ENCODE results near the gene EAPP.
"Not testable (repeated sequence)": the region's sequence is repeated elsewhere in the genome, so short reads cannot be mapped to it uniquely, and the experiment has no call there.

The EAPP gene

DNA sequence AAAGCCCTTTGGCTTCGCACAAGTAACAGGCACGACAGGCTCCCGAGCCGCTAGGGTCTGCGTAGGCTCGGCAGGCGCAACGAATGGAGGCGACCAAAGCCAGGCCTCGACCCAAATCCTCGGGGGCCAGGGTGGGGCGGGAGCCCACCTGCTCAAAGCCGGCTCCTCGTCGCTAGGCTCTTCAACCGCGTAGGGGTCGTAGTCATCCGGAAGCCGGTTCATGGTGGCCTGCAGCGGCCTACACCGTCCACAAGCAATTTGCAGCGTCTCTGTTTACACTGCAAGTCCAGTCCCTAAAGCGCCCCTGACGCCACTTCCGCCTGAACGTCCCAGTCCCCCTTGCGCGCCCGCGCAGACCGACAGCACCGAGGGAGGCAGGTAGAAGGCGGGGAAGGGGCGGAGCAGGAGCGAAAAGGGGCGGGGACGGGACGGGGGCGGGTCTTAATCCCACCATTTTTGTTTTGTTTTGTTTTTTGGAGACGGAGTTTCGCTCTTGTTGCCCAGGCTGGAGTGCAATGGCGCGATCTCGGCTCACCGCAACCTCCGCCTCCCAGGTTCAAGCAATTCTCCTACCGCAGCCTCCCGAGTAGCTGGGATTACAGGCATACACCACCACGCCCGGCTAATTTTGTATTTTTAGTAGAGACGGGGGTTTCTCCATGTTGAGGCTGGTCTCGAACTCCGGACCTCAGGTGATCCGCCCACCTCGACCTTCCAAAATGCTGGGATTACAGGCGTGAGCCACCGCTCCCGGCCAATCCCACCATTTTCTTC lies at the start of gene EAPP:
Gene EAPP, minus strand, starts transcription at position 295 of the 774 bp plus-strand sequence. Its CDS starts 73 bp downstream, at position 222.
- peaks cover 4 to 9% of the 10 kb centered on the region in 2 donors for H3K36me3 ChIP-seq (ENCODE audit: control insufficient read depth in 2 of 2, insufficient read depth in 2 of 2, low read length in 2 of 2)
- H3K9ac ChIP-seq (ENCODE audit: low read depth in 1 of 2, low read length in 2 of 2), result peak within 1 kb of the TSS; percentile 97
- H3K4me1 ChIP-seq (ENCODE audit: control insufficient read depth in 2 of 2, insufficient read depth in 2 of 2, low read length in 2 of 2), result peaks cover 13% of the 10 kb centered on the region in 2 donors
- no peaks in the 10 kb centered on the region for H3K27me3 ChIP-seq (ENCODE audit: control insufficient read depth in 2 of 2, insufficient read depth in 2 of 2, low read length in 2 of 2)
- H3K4me3 ChIP-seq (ENCODE audit: low read length in 2 of 2), result peak within 1 kb of the TSS; percentile 91
- H3K27ac ChIP-seq (ENCODE audit: low read depth in 2 of 2, low read length in 2 of 2), result peak within 1 kb of the TSS; percentile 92 to 96
- no peaks in the 10 kb centered on the region for H3K9me3 ChIP-seq (ENCODE audit: control insufficient read depth in 2 of 2, low read length in 2 of 2)

- Histone ChIP-seq H3K27ac (ENCODE audit: low read depth in 2 of 2, low read length in 2 of 2) (no peak overlapping the region), H3K4me1 (ENCODE audit: control insufficient read depth in 2 of 2, insufficient read depth in 2 of 2, low read length in 2 of 2) (no peaks in the 10 kb centered on the region), H3K9me3 (ENCODE audit: control insufficient read depth in 2 of 2, low read length in 2 of 2) (no peaks in the 10 kb centered on the region), H3K4me3 (ENCODE audit: low read length in 2 of 2) (no peak overlapping the region), H3K27me3 (ENCODE audit: control insufficient read depth in 2 of 2, insufficient read depth in 2 of 2, low read length in 2 of 2) (no peaks in the 10 kb centered on the region), H3K9ac (ENCODE audit: low read depth in 1 of 2, low read length in 2 of 2) (no peak overlapping the region), H3K36me3 (ENCODE audit: control insufficient read depth in 2 of 2, insufficient read depth in 2 of 2, low read length in 2 of 2) (peaks cover 38 to 57% of the 10 kb centered on the region in 2 donors)
Observed at GRCh38 chr14:34583525-34583924, 44.0 kb upstream of the EAPP start.

DNA sequence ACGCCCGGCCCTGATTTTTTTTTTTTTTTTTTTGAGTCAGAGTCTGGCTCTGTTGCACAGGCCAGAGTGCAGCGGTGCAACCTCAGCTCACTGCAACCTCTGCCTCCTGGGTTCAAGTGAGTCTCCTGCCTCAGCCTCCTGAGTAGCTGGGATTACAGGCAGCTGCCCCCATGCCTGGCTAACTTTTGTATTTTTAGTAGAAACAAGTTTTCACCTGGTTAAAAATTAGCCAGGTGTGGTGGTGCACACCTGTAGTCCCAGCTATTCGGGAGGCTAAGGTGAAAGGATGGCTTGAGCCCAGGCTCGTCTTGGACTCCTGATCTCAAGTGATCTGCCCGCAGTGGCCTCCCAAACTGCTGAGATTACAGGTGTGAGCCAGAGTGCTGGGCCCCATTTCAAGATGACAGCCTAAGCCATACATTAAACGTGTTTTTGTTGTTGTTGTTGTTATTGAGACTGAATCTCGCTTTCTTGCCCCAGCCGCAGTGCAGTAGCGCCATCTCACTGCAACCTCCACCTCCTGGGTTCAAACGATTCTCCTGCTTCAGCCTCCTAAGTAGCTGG lies 42.7 kb upstream of the EAPP start:
- H3K4me1 ChIP-seq (ENCODE audit: control insufficient read depth in 2 of 2, insufficient read depth in 2 of 2, low read length in 2 of 2), result no peaks in the 10 kb centered on the region
- H3K27ac ChIP-seq (ENCODE audit: low read depth in 2 of 2, low read length in 2 of 2), result no peak overlapping the region
- H3K27me3 ChIP-seq (ENCODE audit: control insufficient read depth in 2 of 2, insufficient read depth in 2 of 2, low read length in 2 of 2), result no peaks in the 10 kb centered on the region
- peaks cover 35 to 53% of the 10 kb centered on the region in 2 donors for H3K36me3 ChIP-seq (ENCODE audit: control insufficient read depth in 2 of 2, insufficient read depth in 2 of 2, low read length in 2 of 2)
- no peak overlapping the region for H3K9ac ChIP-seq (ENCODE audit: low read depth in 1 of 2, low read length in 2 of 2)
- no peak overlapping the region for H3K4me3 ChIP-seq (ENCODE audit: low read length in 2 of 2)
- no peaks in the 10 kb centered on the region for H3K9me3 ChIP-seq (ENCODE audit: control insufficient read depth in 2 of 2, low read length in 2 of 2)

- H3K27me3 ChIP-seq (ENCODE audit: control insufficient read depth in 2 of 2, insufficient read depth in 2 of 2, low read length in 2 of 2), result no peaks in the 10 kb centered on the region
- H3K4me1 ChIP-seq (ENCODE audit: control insufficient read depth in 2 of 2, insufficient read depth in 2 of 2, low read length in 2 of 2), result no peaks in the 10 kb centered on the region
- no peak overlapping the region for H3K27ac ChIP-seq (ENCODE audit: low read depth in 2 of 2, low read length in 2 of 2)
- H3K4me3 ChIP-seq (ENCODE audit: low read length in 2 of 2), result no peak overlapping the region
- H3K9ac ChIP-seq (ENCODE audit: low read depth in 1 of 2, low read length in 2 of 2), result no peak overlapping the region
- no peaks in the 10 kb centered on the region for H3K9me3 ChIP-seq (ENCODE audit: control insufficient read depth in 2 of 2, low read length in 2 of 2)
- peaks cover 28 to 45% of the 10 kb centered on the region in 2 donors for H3K36me3 ChIP-seq (ENCODE audit: control insufficient read depth in 2 of 2, insufficient read depth in 2 of 2, low read length in 2 of 2)
Observed at GRCh38 chr14:34580381-34580780, 40.9 kb upstream of the EAPP start.

- Histone ChIP-seq H3K9ac (ENCODE audit: low read depth in 1 of 2, low read length in 2 of 2) (no peak overlapping the region), H3K27me3 (ENCODE audit: control insufficient read depth in 2 of 2, insufficient read depth in 2 of 2, low read length in 2 of 2) (no peaks in the 10 kb centered on the region), H3K4me1 (ENCODE audit: control insufficient read depth in 2 of 2, insufficient read depth in 2 of 2, low read length in 2 of 2) (no peaks in the 10 kb centered on the region), H3K9me3 (ENCODE audit: control insufficient read depth in 2 of 2, low read length in 2 of 2) (no peaks in the 10 kb centered on the region), H3K36me3 (ENCODE audit: control insufficient read depth in 2 of 2, insufficient read depth in 2 of 2, low read length in 2 of 2) (peaks cover 30 to 44% of the 10 kb centered on the region in 2 donors), H3K4me3 (ENCODE audit: low read length in 2 of 2) (no peak overlapping the region), H3K27ac (ENCODE audit: low read depth in 2 of 2, low read length in 2 of 2) (no peak overlapping the region)
Observed at GRCh38 chr14:34571771-34572170, 32.3 kb upstream of the EAPP start.

- H3K27ac ChIP-seq (ENCODE audit: low read depth in 2 of 2, low read length in 2 of 2), result no peak overlapping the region
- H3K9ac ChIP-seq (ENCODE audit: low read depth in 1 of 2, low read length in 2 of 2), result no peak overlapping the region
- H3K4me3 ChIP-seq (ENCODE audit: low read length in 2 of 2), result no peak overlapping the region
- no peaks in the 10 kb centered on the region for H3K4me1 ChIP-seq (ENCODE audit: control insufficient read depth in 2 of 2, insufficient read depth in 2 of 2, low read length in 2 of 2)
- H3K9me3 ChIP-seq (ENCODE audit: control insufficient read depth in 2 of 2, low read length in 2 of 2), result no peaks in the 10 kb centered on the region
- peaks cover 36 to 47% of the 10 kb centered on the region in 2 donors for H3K36me3 ChIP-seq (ENCODE audit: control insufficient read depth in 2 of 2, insufficient read depth in 2 of 2, low read length in 2 of 2)
- no peaks in the 10 kb centered on the region for H3K27me3 ChIP-seq (ENCODE audit: control insufficient read depth in 2 of 2, insufficient read depth in 2 of 2, low read length in 2 of 2)
Observed at GRCh38 chr14:34569750-34570149, 30.2 kb upstream of the EAPP start.

DNA sequence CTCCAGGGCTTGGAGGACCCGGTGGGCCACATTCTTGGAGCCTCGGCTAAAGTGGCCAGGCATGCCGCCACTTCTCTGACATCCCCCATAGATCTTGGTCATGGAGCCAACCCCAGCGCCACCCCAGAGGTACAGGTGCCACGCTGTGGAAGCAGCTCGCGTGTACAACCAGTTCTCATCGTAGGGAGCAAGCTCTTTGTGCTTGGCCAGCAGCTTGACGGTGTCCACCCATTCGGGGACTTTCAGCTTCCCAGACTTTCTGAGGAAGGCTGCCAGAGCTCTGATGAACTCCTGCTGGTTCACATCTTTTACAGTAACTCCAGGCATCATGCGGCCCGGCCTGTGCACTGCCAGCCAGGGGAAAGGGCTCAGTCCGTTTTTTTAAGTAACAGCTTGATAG lies 29.3 kb upstream of the EAPP start:
- H3K27me3 ChIP-seq (ENCODE audit: control insufficient read depth in 2 of 2, insufficient read depth in 2 of 2, low read length in 2 of 2), result no peaks in the 10 kb centered on the region
- H3K27ac ChIP-seq (ENCODE audit: low read depth in 2 of 2, low read length in 2 of 2), result no peak overlapping the region
- H3K9me3 ChIP-seq (ENCODE audit: control insufficient read depth in 2 of 2, low read length in 2 of 2), result no peaks in the 10 kb centered on the region
- no peaks in the 10 kb centered on the region for H3K4me1 ChIP-seq (ENCODE audit: control insufficient read depth in 2 of 2, insufficient read depth in 2 of 2, low read length in 2 of 2)
- peaks cover 37 to 46% of the 10 kb centered on the region in 2 donors for H3K36me3 ChIP-seq (ENCODE audit: control insufficient read depth in 2 of 2, insufficient read depth in 2 of 2, low read length in 2 of 2)
- H3K4me3 ChIP-seq (ENCODE audit: low read length in 2 of 2), result no peak overlapping the region
- H3K9ac ChIP-seq (ENCODE audit: low read depth in 1 of 2, low read length in 2 of 2), result no peak overlapping the region

- Histone ChIP-seq H3K27me3 (ENCODE audit: control insufficient read depth in 2 of 2, insufficient read depth in 2 of 2, low read length in 2 of 2) (no peaks in the 10 kb centered on the region), H3K4me1 (ENCODE audit: control insufficient read depth in 2 of 2, insufficient read depth in 2 of 2, low read length in 2 of 2) (no peaks in the 10 kb centered on the region), H3K4me3 (ENCODE audit: low read length in 2 of 2) (no peak overlapping the region), H3K36me3 (ENCODE audit: control insufficient read depth in 2 of 2, insufficient read depth in 2 of 2, low read length in 2 of 2) (peaks cover 18 to 24% of the 10 kb centered on the region in 2 donors), H3K9ac (ENCODE audit: low read depth in 1 of 2, low read length in 2 of 2) (no peak overlapping the region), H3K9me3 (ENCODE audit: control insufficient read depth in 2 of 2, low read length in 2 of 2) (no peaks in the 10 kb centered on the region), H3K27ac (ENCODE audit: low read depth in 2 of 2, low read length in 2 of 2) (no peak overlapping the region)
Observed at GRCh38 chr14:34562776-34563150, 23.3 kb upstream of the EAPP start.

GRCh38 chr14:34562037-34562775 lies 22.7 kb upstream of the EAPP start:
- H3K9me3 ChIP-seq (ENCODE audit: control insufficient read depth in 2 of 2, low read length in 2 of 2); H3K9ac ChIP-seq (ENCODE audit: low read depth in 1 of 2, low read length in 2 of 2); H3K27ac ChIP-seq (ENCODE audit: low read depth in 2 of 2, low read length in 2 of 2); H3K27me3 ChIP-seq (ENCODE audit: control insufficient read depth in 2 of 2, insufficient read depth in 2 of 2, low read length in 2 of 2); H3K4me1 ChIP-seq (ENCODE audit: control insufficient read depth in 2 of 2, insufficient read depth in 2 of 2, low read length in 2 of 2); H3K4me3 ChIP-seq (ENCODE audit: low read length in 2 of 2): not testable (repeated sequence)
- H3K36me3 ChIP-seq (ENCODE audit: control insufficient read depth in 2 of 2, insufficient read depth in 2 of 2, low read length in 2 of 2), result peaks cover 17 to 18% of the 10 kb centered on the region in 2 donors

- H3K4me3 ChIP-seq (ENCODE audit: low read length in 2 of 2); H3K9me3 ChIP-seq (ENCODE audit: control insufficient read depth in 2 of 2, low read length in 2 of 2); H3K9ac ChIP-seq (ENCODE audit: low read depth in 1 of 2, low read length in 2 of 2); H3K4me1 ChIP-seq (ENCODE audit: control insufficient read depth in 2 of 2, insufficient read depth in 2 of 2, low read length in 2 of 2); H3K36me3 ChIP-seq (ENCODE audit: control insufficient read depth in 2 of 2, insufficient read depth in 2 of 2, low read length in 2 of 2); H3K27ac ChIP-seq (ENCODE audit: low read depth in 2 of 2, low read length in 2 of 2); H3K27me3 ChIP-seq (ENCODE audit: control insufficient read depth in 2 of 2, insufficient read depth in 2 of 2, low read length in 2 of 2): not testable (repeated sequence)
Observed at GRCh38 chr14:34556498-34556829, 17.0 kb upstream of the EAPP start.

Measured in mucosa of rectum (tissue), 2 donors.